Suprapubic skin (tissue), 4 donors: ENCODE results near the gene HADHA. TPM values are rescaled to one million over a fixed set of nuclear protein-coding genes. Genes with fewer than 3 reads are reported as not detected.

ENCODE experiments used
- DNase-seq, 2 donors: peaks; one replicate each; pipeline ENCODE4 v3.0.0-alpha.2; 2019; ENCODE audit warnings: low spot score in 2 of 2
- H3K27ac ChIP-seq: fragments of 200-600 bp; sonication (generic); one replicate; pipeline ENCODE4 v1.5.1; 2019
- H3K27me3 ChIP-seq: fragments of 200-600 bp; sonication (generic); one replicate; pipeline ENCODE4 v1.5.1; 2019
- H3K36me3 ChIP-seq: fragments of 200-600 bp; sonication (generic); one replicate; pipeline ENCODE4 v1.5.1; 2019
- H3K4me1 ChIP-seq: fragments of 200-600 bp; sonication (generic); one replicate; pipeline ENCODE4 v1.5.1; 2019
- H3K4me3 ChIP-seq: fragments of 200-600 bp; sonication (generic); one replicate; pipeline ENCODE4 v1.5.1; 2019; ENCODE audit warnings: mild to moderate bottlenecking
- H3K9me3 ChIP-seq: fragments of 200-600 bp; sonication (generic); one replicate; pipeline ENCODE4 v1.5.1; 2019
- CTCF ChIP-seq, 2 donors: fragments of 200-600 bp in 1 of 2; fragments of 450-650 bp in 1 of 2; sonication (generic) in 1 of 2; IDR thresholded peaks; one replicate each; pipeline ENCODE4 v1.5.1; 2016 to 2019; ENCODE audit warnings: antibody characterized with exemption in 2 of 2, mild to moderate bottlenecking in 1 of 2, moderate library complexity in 1 of 2
- EP300 ChIP-seq: sonication (generic); formaldehyde crosslinking; IDR thresholded peaks from one replicate; pipeline ENCODE4 v1.6.1; 2017; ENCODE audit warnings: antibody characterized with exemption
- POLR2A ChIP-seq, 2 donors: fragments of 450-650 bp; IDR thresholded peaks; one replicate each; pipeline ENCODE4 v1.6.1; 2017; ENCODE audit warnings: antibody characterized with exemption in 2 of 2, mild to moderate bottlenecking in 2 of 2, moderate library complexity in 2 of 2
- POLR2AphosphoS5 ChIP-seq, 3 donors: sonication (generic); formaldehyde crosslinking; IDR thresholded peaks; one replicate each; pipeline ENCODE4 v1.6.1; 2017; ENCODE audit warnings: antibody characterized with exemption in 3 of 3
- WGBS: methylation state at CpG from one replicate; pipeline ENCODE4 v1.1.5; 2018; 5-methylcytosine and 5-hydroxymethylcytosine counted together
- total RNA-seq, 4 donors: library from RNA; depleted of rRNA; stranded (reverse); fragments of >200 nt; gene quantifications; one replicate each; pipeline ENCODE4 v1.1.0, GENCODE V29; 2016

Gene HADHA
- total RNA-seq, 4 donors from 2014 or later, result 120 to 145 (median 131) TPM

GRCh38 chr2:26174691-26175465 is 69.6 kb downstream of the HADHA start:
- Histone ChIP-seq H3K9me3 (no peaks in the 10 kb centered on the region), H3K4me3 (no peak overlapping the region), H3K27ac (no peak overlapping the region), H3K36me3 (no peaks in the 10 kb centered on the region), H3K4me1 (peaks cover 31% of the 10 kb centered on the region), H3K27me3 (peaks cover 25% of the 10 kb centered on the region)
- WGBS, result 75% methylated on average over 10 of the region's 10 CpGs
- peak; percentile 46 to 70 for DNase-seq
- TF ChIP-seq POLR2AphosphoS5 (IDR thresholded peaks at IDR 0.05) (no peak), EP300 (no peak), POLR2A (IDR thresholded peaks at IDR 0.05) (no peak), CTCF (IDR thresholded peaks at IDR 0.05) (no peak)

GRCh38 chr2:26173776-26174482 is 70.5 kb downstream of the HADHA start:
- Histone ChIP-seq H3K4me1 (peaks cover 22% of the 10 kb centered on the region), H3K27me3 (peaks cover 25% of the 10 kb centered on the region), H3K36me3 (no peaks in the 10 kb centered on the region), H3K9me3 (no peaks in the 10 kb centered on the region), H3K27ac (no peak overlapping the region), H3K4me3 (peak overlapping the region; percentile 51)
- no peak for TF ChIP-seq POLR2A (IDR thresholded peaks at IDR 0.05)
- no peak for TF ChIP-seq POLR2AphosphoS5 (IDR thresholded peaks at IDR 0.05)
- TF ChIP-seq CTCF (IDR thresholded peaks at IDR 0.05), result no peak
- no peak for TF ChIP-seq EP300
- peak in 1 of 2 donors; percentile 79 for DNase-seq
- 26% methylated on average over 30 of the region's 46 CpGs for WGBS

- H3K4me1 ChIP-seq, result peaks cover 16% of the 10 kb centered on the region
- peaks cover 25% of the 10 kb centered on the region for H3K27me3 ChIP-seq
- peak within 1 kb of the TSS; percentile 51 for H3K4me3 ChIP-seq
- no peaks in the 10 kb centered on the region for H3K36me3 ChIP-seq
- WGBS, result 5% methylated on average over 6 of the region's 102 CpGs
- no peaks in the 10 kb centered on the region for H3K9me3 ChIP-seq
- no peak for TF ChIP-seq POLR2A (IDR thresholded peaks at IDR 0.05)
- TF ChIP-seq POLR2AphosphoS5 (IDR thresholded peaks at IDR 0.05), result no peak
- TF ChIP-seq CTCF (IDR thresholded peaks at IDR 0.05), result no peak
- no peak for TF ChIP-seq EP300
- DNase-seq, result peak in 1 of 2 donors; percentile 70
- H3K27ac ChIP-seq, result no peak within 1 kb of the TSS
Measured at GRCh38 chr2:26172871-26173775, 71.3 kb downstream of the HADHA start, which contains the start of gene GAREM2. GAREM2 (plus strand) TSS chr2:26173088; CDS start chr2:26173221, 133 bp downstream.

- peaks cover 25% of the 10 kb centered on the region for H3K27me3 ChIP-seq
- TF ChIP-seq CTCF (IDR thresholded peaks at IDR 0.05), result no peak
- TF ChIP-seq POLR2A (IDR thresholded peaks at IDR 0.05), result no peak
- no peak for TF ChIP-seq EP300
- no peak for TF ChIP-seq POLR2AphosphoS5 (IDR thresholded peaks at IDR 0.05)
- 56% methylated on average over 19 of the region's 56 CpGs for WGBS
- DNase-seq, result peak in 1 of 2 donors; percentile 72
- H3K36me3 ChIP-seq, result no peaks in the 10 kb centered on the region
- H3K4me1 ChIP-seq, result peaks cover 16% of the 10 kb centered on the region
- H3K4me3 ChIP-seq, result peak overlapping the region; percentile 51
- no peaks in the 10 kb centered on the region for H3K9me3 ChIP-seq
- H3K27ac ChIP-seq, result no peak overlapping the region
Measured at GRCh38 chr2:26172189-26172870, 72.1 kb downstream of the HADHA start.
